Liver (tissue), 9 donors: ENCODE results near the gene SMARCC1. TPM values are rescaled to one million over a fixed set of nuclear protein-coding genes. Genes with fewer than 3 reads are reported as not detected.

Experiments
- DNase-seq: peaks from one replicate; pipeline ENCODE4 v3.0.0-alpha.2; 2017; ENCODE audit warnings: low spot score
- H3K27ac ChIP-seq, 2 donors: one replicate each; pipeline ENCODE4 v1.7.0; 2013; ENCODE audit warnings: inconsistent platforms in 2 of 2, low read length in 2 of 2, control low read depth in 1 of 2, low read depth in 1 of 2, mild to moderate bottlenecking in 1 of 2
- H3K27me3 ChIP-seq, 4 donors: one replicate each; pipeline versions ENCODE4 v1.6.1 to v1.7.0; 2013; ENCODE audit warnings: low read length in 3 of 4, inconsistent platforms in 1 of 4, mild to moderate bottlenecking in 1 of 4, moderate library complexity in 1 of 4; ENCODE audit not compliant: control insufficient read depth in 4 of 4, insufficient read depth in 4 of 4
- H3K36me3 ChIP-seq, 4 donors: one replicate each; pipeline versions ENCODE4 v1.6.1 to v1.7.0; 2013; ENCODE audit warnings: low read length in 3 of 4, mild to moderate bottlenecking in 3 of 4, low read depth in 1 of 4, moderate library complexity in 1 of 4; ENCODE audit not compliant: control insufficient read depth in 4 of 4, insufficient read depth in 3 of 4
- H3K4me1 ChIP-seq, 4 donors: one replicate each; pipeline versions ENCODE4 v1.6.1 to v1.7.0; 2013; ENCODE audit warnings: low read length in 3 of 4, mild to moderate bottlenecking in 3 of 4, moderate library complexity in 1 of 4; ENCODE audit not compliant: control insufficient read depth in 4 of 4, insufficient read depth in 4 of 4
- H3K4me3 ChIP-seq, 3 donors: one replicate each; pipeline versions ENCODE4 v1.6.1 to v1.7.0; 2013; ENCODE audit warnings: low read length in 3 of 3, control low read depth in 1 of 3, low read depth in 1 of 3, mild to moderate bottlenecking in 1 of 3
- H3K9ac ChIP-seq, 2 donors: one replicate each; pipeline ENCODE4 v1.7.0; 2013; ENCODE audit warnings: low read length in 2 of 2, mild to moderate bottlenecking in 2 of 2, moderate library complexity in 2 of 2, control low read depth in 1 of 2, low read depth in 1 of 2
- H3K9me3 ChIP-seq, 4 donors: one replicate each; pipeline versions ENCODE4 v1.6.1 to v1.7.0; 2013; ENCODE audit warnings: low read length in 3 of 4; ENCODE audit not compliant: control insufficient read depth in 4 of 4
- EGR1 ChIP-seq, 2 donors: IDR thresholded peaks; 2 replicates each; pipeline ENCODE4 v1.6.1; 2016 to 2018; ENCODE audit warnings: antibody characterized with exemption in 2 of 2, low read depth in 2 of 2
- FOXA1 ChIP-seq: IDR thresholded peaks from 2 replicates; pipeline ENCODE4 v1.6.1; 2016; ENCODE audit warnings: antibody characterized with exemption
- GABPA ChIP-seq, 2 donors: IDR thresholded peaks in 1 of 2; conservative IDR thresholded peaks in 1 of 2; 2 replicates each; pipeline ENCODE4 v1.6.1; 2016; ENCODE audit warnings: antibody characterized with exemption in 2 of 2, mild to moderate bottlenecking in 1 of 2, moderate library complexity in 1 of 2
- HNF4A ChIP-seq, 2 donors: conservative IDR thresholded peaks; 2 replicates each; pipeline ENCODE4 v1.6.1; 2016; ENCODE audit warnings: antibody characterized with exemption in 2 of 2, mild to moderate bottlenecking in 2 of 2
- HNF4G ChIP-seq: IDR thresholded peaks from 2 replicates; pipeline ENCODE4 v1.6.1; 2016; ENCODE audit warnings: antibody characterized with exemption
- JUND ChIP-seq, 2 donors: IDR thresholded peaks; 2 replicates each; pipeline ENCODE4 v1.6.1; 2016; ENCODE audit warnings: antibody characterized with exemption in 2 of 2
- MAX ChIP-seq: IDR thresholded peaks from 2 replicates; pipeline ENCODE4 v1.6.1; 2016; ENCODE audit warnings: antibody characterized with exemption
- NR2F2 ChIP-seq: IDR thresholded peaks from 2 replicates; pipeline ENCODE4 v1.6.1; 2016; ENCODE audit warnings: antibody characterized with exemption
- RAD21 ChIP-seq, 2 donors: IDR thresholded peaks; 2 replicates each; pipeline ENCODE4 v1.6.1; 2016; ENCODE audit warnings: antibody characterized with exemption in 2 of 2, mild to moderate bottlenecking in 2 of 2
- REST ChIP-seq: IDR thresholded peaks from 2 replicates; pipeline ENCODE4 v1.6.1; 2016; ENCODE audit warnings: antibody characterized with exemption, mild to moderate bottlenecking
- RXRA ChIP-seq, 2 donors: IDR thresholded peaks; 2 replicates each; pipeline ENCODE4 v1.6.1; 2017 to 2018; ENCODE audit warnings: antibody characterized with exemption in 2 of 2, mild to moderate bottlenecking in 1 of 2
- SP1 ChIP-seq: IDR thresholded peaks from 2 replicates; pipeline ENCODE4 v1.6.1; 2018; ENCODE audit warnings: antibody characterized with exemption, mild to moderate bottlenecking
- TAF1 ChIP-seq: conservative IDR thresholded peaks from 2 replicates; pipeline ENCODE4 v1.6.1; 2016; ENCODE audit warnings: antibody characterized with exemption, mild to moderate bottlenecking
- YY1 ChIP-seq: IDR thresholded peaks from 2 replicates; pipeline ENCODE4 v1.6.1; 2016; ENCODE audit warnings: antibody characterized with exemption, mild to moderate bottlenecking
- WGBS: extraction: QIAGEN DNeasy Blood & Tissue Kit; methylation state at CpG from one replicate; pipeline ENCODE4 v1.1.7; 2013; 5-methylcytosine and 5-hydroxymethylcytosine counted together
- polyA plus RNA-seq, 2 donors: library from polyadenylated mRNA; stranded (reverse) in 1 of 2; unstranded in 1 of 2; fragments of 200-250 nt in 1 of 2; fragments of >200 nt in 1 of 2; fragmentation: Nextera tagmentation in 1 of 2; extraction: Ambion mirVana in 1 of 2; gene quantifications; one replicate each; pipeline versions ENCODE4 v1.2.1 to v1.2.3, GENCODE V29; 2013 to 2015
- total RNA-seq, 2 donors: library from RNA; depleted of rRNA; stranded (reverse); fragments of >200 nt; gene quantifications; one replicate each; pipeline ENCODE4 v1.2.3, GENCODE V29; 2014
- TF ChIP-seq, protein P1 (sequence below): IDR thresholded peaks from 2 replicates; pipeline ENCODE4 v1.6.1; 2016; ENCODE audit warnings: antibody characterized with exemption
- TF ChIP-seq, protein P2 (sequence below): fragments of 150-350 bp; IDR thresholded peaks from 2 replicates; pipeline ENCODE4 v1.5.1; 2017; ENCODE audit warnings: improper control_type of control experiment, low read depth, low read length; ENCODE audit not compliant: missing input control
- TF ChIP-seq, protein P3 (sequence below): IDR thresholded peaks from 2 replicates; pipeline ENCODE4 v1.6.1; 2016; ENCODE audit warnings: antibody characterized with exemption
- donor health status: healthy.
- donor health status: healthy.
- donor health status: healthy.
- donor health status: healthy.
- donor health status: healthy.

Gene SMARCC1
- total and polyA plus RNA-seq, 4 donors: 6.6 to 19.8 (median 12.6) TPM

- no peaks in the 10 kb centered on the region for H3K4me1 ChIP-seq
- no peak overlapping the region for H3K9ac ChIP-seq
- H3K4me3 ChIP-seq: no peak overlapping the region
- 89% methylated on average over 6 of the region's 6 CpGs for WGBS
- DNase-seq: no peak
- H3K9me3 ChIP-seq: no peaks in the 10 kb centered on the region
- TF ChIP-seq JUND (IDR thresholded peaks at IDR 0.05) (no peak), MAX (no peak), HNF4G (no peak), NR2F2 (no peak), GABPA (IDR thresholded peaks at IDR 0.05 in 1 of 2, conservative IDR thresholded peaks at IDR 0.05 in 1 of 2) (no peak), SP1 (no peak), TAF1 (no peak), RAD21 (IDR thresholded peaks at IDR 0.05) (no peak), EGR1 (IDR thresholded peaks at IDR 0.05; ENCODE audit: low read depth in 2 of 2) (no peak), HNF4A (conservative IDR thresholded peaks at IDR 0.05) (no peak), YY1 (no peak), RXRA (IDR thresholded peaks at IDR 0.05) (no peak), FOXA1 (no peak)
- TF ChIP-seq, protein P1, sequence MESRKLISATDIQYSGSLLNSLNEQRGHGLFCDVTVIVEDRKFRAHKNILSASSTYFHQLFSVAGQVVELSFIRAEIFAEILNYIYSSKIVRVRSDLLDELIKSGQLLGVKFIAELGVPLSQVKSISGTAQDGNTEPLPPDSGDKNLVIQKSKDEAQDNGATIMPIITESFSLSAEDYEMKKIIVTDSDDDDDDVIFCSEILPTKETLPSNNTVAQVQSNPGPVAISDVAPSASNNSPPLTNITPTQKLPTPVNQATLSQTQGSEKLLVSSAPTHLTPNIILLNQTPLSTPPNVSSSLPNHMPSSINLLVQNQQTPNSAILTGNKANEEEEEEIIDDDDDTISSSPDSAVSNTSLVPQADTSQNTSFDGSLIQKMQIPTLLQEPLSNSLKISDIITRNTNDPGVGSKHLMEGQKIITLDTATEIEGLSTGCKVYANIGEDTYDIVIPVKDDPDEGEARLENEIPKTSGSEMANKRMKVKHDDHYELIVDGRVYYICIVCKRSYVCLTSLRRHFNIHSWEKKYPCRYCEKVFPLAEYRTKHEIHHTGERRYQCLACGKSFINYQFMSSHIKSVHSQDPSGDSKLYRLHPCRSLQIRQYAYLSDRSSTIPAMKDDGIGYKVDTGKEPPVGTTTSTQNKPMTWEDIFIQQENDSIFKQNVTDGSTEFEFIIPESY: no peak
- TF ChIP-seq, protein P2, sequence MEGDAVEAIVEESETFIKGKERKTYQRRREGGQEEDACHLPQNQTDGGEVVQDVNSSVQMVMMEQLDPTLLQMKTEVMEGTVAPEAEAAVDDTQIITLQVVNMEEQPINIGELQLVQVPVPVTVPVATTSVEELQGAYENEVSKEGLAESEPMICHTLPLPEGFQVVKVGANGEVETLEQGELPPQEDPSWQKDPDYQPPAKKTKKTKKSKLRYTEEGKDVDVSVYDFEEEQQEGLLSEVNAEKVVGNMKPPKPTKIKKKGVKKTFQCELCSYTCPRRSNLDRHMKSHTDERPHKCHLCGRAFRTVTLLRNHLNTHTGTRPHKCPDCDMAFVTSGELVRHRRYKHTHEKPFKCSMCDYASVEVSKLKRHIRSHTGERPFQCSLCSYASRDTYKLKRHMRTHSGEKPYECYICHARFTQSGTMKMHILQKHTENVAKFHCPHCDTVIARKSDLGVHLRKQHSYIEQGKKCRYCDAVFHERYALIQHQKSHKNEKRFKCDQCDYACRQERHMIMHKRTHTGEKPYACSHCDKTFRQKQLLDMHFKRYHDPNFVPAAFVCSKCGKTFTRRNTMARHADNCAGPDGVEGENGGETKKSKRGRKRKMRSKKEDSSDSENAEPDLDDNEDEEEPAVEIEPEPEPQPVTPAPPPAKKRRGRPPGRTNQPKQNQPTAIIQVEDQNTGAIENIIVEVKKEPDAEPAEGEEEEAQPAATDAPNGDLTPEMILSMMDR: no peak
- no peak overlapping the region for H3K27ac ChIP-seq
- H3K36me3 ChIP-seq: peaks cover 4 to 36% (median 26%) of the 10 kb centered on the region in 4 donors
- no peaks in the 10 kb centered on the region for H3K27me3 ChIP-seq
Observed at GRCh38 chr3:47629770-47630169, 151.9 kb downstream of the SMARCC1 start.

DNA sequence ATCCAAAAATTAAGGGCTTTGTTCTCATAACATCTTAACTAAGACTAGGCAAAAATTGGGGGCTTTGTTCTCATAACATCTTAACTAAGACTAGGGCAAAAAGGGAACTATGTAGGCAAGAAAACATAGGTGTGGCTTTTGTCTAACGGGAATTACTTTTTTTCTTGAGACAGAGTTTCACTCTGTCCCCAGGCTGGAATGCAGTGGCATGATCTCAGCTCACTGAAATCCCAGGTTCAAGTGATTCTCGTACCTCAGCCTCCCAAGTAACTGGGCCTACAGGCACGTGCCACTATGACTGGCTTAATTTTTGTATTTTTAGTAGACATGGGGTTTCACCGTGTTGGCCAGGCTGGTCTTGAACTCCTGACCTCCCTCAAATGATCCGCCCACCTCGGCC, 153.3 kb downstream of the SMARCC1 start:
- Histone ChIP-seq H3K4me3 (no peak overlapping the region), H3K27me3 (no peaks in the 10 kb centered on the region), H3K9ac (no peak overlapping the region), H3K4me1 (no peaks in the 10 kb centered on the region), H3K36me3 (peaks cover 4 to 32% (median 25%) of the 10 kb centered on the region in 4 donors), H3K9me3 (no peaks in the 10 kb centered on the region), H3K27ac (no peak overlapping the region)
- TF ChIP-seq HNF4G (no peak), RAD21 (IDR thresholded peaks at IDR 0.05) (no peak), SP1 (no peak), REST (no peak)
- TF ChIP-seq, protein P3, sequence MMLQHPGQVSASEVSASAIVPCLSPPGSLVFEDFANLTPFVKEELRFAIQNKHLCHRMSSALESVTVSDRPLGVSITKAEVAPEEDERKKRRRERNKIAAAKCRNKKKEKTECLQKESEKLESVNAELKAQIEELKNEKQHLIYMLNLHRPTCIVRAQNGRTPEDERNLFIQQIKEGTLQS: no peak
- TF ChIP-seq, protein P1: no peak
- 93% methylated on average over 6 of the region's 6 CpGs for WGBS
- no peak for DNase-seq
